Hematopoietic multipotent progenitor cell treated with erythropoietin and hydrocortisone succinate and interleukin-3 and kit ligand, for 4 days (in vitro differentiated cells): Measurements from ENCODE around the gene DHX34.

Experiments used
- DNase-seq: peaks from one replicate; pipeline ENCODE4 v3.0.0-alpha.2; 2015

DHX34 gene

DNA sequence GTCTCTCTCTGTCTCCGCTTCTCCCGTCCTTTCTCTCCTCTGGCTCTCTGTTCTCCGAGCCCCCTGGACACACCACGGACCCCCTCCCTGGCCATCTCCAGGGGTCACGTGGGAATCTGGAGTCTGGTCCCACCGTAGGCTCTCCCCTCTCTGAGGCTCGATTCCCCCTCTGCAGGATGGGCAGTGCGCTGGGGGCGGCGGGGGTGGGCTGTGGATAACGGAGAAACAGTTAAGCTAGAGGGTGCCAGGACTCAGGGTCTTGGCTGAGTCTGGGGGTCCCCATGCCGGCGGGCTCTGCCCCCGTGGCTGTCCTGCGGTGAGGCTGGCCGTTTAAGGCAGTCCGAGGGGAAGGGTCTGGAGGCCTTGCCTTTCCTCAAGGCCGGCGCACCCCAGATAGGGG lies 70.7 kb downstream of the DHX34 start:
- DNase-seq, result no peak

- no peak for DNase-seq
Measured at GRCh38 chr19:47421244-47421786, 72.2 kb downstream of the DHX34 start.

- no peak for DNase-seq
Measured at GRCh38 chr19:47421844-47422395, 72.8 kb downstream of the DHX34 start.

- DNase-seq, result no peak
Measured at GRCh38 chr19:47422417-47423163, 73.5 kb downstream of the DHX34 start.

DNA sequence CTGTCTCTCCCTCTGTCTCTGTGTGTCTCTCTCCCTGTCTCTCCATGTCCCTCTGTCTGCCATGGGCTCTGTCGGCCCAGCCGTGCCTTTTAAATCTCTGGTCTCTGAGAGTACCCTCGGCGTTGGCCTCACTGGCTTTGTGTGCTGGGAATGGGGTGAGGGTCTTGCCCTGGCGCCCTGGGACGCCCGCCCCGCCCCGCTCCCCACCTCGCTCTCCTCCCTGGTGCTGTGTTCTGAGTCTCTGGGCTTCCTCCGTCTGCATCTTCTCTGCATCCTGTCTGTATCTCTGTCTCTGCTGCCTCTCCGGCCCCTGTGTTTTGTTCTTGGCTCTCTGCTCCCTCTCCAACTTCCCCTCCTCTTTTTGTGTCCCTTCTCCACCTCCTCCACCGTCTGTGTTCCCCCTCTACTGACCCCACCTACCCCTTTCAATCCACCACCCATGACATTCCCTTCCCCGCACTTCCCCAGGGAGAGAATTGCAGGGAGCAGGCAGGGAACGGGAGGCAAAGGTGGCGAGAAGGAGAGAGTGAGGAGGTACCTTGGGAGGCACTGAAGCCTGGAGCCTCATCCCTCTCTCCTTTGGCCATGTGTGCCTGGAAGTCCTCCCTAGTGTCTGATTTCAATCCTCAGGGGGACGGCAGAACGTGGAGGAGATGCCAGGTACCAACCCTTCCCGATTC lies 74.2 kb downstream of the DHX34 start:
- DNase-seq, result no peak

DNA sequence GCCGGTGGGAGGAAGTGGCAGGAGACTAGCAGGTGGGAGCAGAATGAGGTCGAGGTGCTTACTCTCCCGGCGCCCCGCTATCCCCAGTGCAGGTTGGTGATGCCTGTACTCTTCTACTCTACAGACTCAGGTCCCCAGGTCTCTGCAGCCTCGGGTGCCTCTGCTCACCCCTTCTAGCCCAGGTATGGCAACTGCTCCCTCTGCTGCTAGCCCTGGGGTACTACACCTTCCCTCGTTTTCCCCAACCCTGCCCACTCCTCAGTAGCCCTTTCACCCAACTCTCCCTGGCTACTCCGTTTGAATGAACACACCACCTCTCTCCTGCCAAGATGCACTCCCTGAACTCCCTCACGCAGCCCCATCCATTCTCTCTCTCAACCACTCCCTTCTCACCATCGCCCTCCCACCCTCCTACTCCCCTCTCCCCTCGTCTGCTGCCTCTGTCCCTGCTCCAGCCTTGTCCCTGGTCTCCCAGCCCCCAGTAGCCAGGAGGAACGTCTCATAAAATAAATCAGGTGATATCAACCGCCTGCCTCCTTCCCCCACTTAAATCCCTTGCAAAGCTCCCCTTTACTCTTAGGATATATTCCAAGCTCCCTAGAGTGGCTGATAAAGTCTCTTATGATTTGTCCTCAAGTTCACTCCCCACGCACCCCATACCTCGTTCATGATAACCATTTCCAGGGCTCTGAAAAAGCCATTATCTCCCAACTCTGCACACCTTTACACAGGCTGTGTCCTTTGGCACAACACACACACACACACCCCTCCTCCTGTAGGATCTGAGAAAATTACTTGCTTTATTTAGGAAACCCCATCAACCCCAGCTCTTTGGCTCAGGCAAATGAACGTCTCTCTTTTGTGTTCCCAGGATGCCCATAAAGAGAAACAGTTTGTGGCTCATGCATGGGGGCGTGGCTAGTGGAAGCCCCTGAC lies 78.4 kb downstream of the DHX34 start:
- DNase-seq, result peak; percentile 79

DNA sequence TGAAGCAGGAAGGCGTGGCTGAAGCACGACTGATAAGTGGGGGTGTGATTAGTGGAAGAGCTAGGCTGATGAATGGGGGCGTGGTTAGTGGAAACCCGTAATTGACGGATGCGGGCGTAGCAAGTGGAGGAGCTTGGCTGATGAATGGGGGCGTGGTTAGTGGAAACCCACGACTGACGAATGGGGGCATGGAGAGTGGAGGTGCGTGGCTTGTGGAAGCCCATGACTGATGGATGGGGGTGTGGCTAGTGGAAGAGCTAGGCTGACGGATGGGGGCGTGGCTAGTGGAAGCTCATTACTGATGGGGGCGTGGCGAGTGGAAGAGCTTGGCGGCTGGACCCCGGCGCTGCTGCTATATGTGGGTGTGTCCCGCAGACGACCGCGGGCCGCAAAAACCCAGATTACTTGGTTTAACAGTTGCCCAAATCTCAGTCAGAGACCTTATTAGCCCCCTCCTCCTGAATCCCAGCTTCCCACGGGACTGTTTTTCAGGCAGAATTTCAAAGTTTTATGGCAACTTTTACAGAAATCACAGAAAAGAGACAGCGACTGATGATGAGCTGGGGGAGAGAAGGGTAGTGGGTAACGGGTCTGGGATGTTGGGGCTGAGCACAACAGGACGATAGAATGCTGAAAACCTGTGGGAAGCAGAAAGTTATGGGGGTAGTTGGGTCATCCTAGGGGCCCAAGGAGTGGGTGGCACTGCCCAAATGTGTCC lies 79.2 kb downstream of the DHX34 start:
- DNase-seq, result peak; percentile 99

GRCh38 chr19:47429140-47429793 lies 80.2 kb downstream of the DHX34 start:
- no peak for DNase-seq

- peak; percentile 55 for DNase-seq
Measured at GRCh38 chr19:47430041-47430802, 81.1 kb downstream of the DHX34 start.

DNA sequence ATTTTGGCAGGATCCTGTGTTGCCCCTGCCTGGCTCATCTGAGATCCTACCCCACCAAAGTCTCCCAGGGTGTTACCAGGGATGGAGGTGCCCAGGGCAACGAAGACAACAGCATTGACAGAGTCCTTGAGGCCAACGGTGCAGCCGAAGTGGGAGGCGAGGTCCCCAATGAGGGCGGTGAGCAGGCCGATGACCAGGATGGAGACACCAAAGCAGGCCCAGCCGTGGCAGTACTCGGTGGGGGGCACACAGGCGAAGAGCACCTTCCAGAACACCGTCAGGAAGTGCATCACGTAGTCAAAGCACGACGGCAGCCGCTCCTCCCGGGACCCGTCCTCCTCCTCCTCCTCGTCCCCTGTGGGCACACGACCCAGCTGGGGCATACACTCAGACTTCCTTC lies 83.0 kb downstream of the DHX34 start:
- no peak for DNase-seq
